ENCODE data around the gene CABP4. TPM values are rescaled to one million over a fixed set of nuclear protein-coding genes. Genes with fewer than 3 reads are reported as not detected.
A peak's percentile ranks its signal among the peaks of the same experiment; 100 is the strongest.

The CABP4 gene
- total RNA-seq, 1 experiment from 2014 or later: not detected

DNA sequence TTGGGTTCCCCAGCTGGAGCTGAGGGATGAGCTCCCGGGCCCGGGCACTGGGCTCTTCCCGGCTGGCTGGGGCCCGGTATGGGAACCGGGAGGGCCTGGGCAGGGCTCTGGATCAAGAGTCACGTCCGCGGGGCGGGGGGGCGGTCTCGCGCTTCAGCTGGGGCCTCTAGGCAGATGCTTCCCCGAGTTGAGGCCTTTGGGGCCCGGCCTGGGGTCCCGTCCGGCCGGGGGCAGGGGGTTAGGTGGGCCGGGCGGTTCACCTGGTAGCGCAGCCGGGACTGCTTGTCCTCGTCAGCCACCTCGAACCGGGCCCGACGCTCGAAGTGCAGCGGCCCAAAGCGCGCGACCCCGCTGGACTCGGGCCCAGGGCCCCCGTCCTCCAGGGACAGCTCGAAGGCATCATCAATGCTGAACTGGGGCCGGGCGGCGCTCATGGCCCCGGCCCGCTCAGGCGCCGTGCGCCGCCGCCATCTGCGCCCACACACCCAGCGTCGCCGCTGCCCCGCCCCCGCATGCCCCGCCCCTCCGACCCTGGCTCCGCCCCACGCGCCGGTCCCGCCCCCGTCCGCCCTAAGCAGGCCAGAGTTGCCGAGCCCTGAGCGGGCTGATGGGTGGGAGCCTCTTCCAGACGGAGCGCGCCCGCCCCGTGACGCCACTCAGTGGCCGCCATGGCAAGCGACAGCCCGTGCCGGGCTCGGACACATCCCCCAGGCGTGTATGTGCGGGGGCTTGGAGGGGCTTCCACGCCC lies 13.8 kb downstream of the CABP4 start, which contains the start of gene TMEM134:
Gene TMEM134, minus strand, starts transcription at position 493 of the 749 bp plus-strand sequence. Its CDS starts 59 bp downstream, at position 434.
- DNase-seq: peak; percentile 96 to 98
- TF ChIP-seq, protein P1, sequence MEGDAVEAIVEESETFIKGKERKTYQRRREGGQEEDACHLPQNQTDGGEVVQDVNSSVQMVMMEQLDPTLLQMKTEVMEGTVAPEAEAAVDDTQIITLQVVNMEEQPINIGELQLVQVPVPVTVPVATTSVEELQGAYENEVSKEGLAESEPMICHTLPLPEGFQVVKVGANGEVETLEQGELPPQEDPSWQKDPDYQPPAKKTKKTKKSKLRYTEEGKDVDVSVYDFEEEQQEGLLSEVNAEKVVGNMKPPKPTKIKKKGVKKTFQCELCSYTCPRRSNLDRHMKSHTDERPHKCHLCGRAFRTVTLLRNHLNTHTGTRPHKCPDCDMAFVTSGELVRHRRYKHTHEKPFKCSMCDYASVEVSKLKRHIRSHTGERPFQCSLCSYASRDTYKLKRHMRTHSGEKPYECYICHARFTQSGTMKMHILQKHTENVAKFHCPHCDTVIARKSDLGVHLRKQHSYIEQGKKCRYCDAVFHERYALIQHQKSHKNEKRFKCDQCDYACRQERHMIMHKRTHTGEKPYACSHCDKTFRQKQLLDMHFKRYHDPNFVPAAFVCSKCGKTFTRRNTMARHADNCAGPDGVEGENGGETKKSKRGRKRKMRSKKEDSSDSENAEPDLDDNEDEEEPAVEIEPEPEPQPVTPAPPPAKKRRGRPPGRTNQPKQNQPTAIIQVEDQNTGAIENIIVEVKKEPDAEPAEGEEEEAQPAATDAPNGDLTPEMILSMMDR (IDR thresholded peaks at IDR 0.05; ENCODE audit: insufficient read depth in 1 of 2, low read depth in 1 of 2, low read length in 1 of 2, severe bottlenecking in 1 of 2, unreplicated experiment in 1 of 2): peak; percentile 54 to 85
- Mint-ChIP-seq H3K27ac (ENCODE audit: unreplicated experiment) (peak within 1 kb of the TSS; percentile 89), H3K27me3 (ENCODE audit: insufficient read depth, unreplicated experiment) (no peaks in the 10 kb centered on the region), H3K4me1 (ENCODE audit: low read depth, unreplicated experiment) (peaks cover 20% of the 10 kb centered on the region), H3K9me3 (ENCODE audit: unreplicated experiment) (no peaks in the 10 kb centered on the region), H3K4me3 (ENCODE audit: unreplicated experiment) (peak within 1 kb of the TSS; percentile 94), H3K36me3 (ENCODE audit: insufficient read depth, unreplicated experiment) (peaks cover 22% of the 10 kb centered on the region)
- BruUV-seq (replicated peaks): no TSS peak
- intact Hi-C loops (cut with micrococcal nuclease; ENCODE audit: unreplicated experiment): loop anchor here (1.0 to 2.0 kb wide), 7 partner anchors 14 to 80 kb away; partner anchors contain the start of genes AIP, CDK2AP2, CORO1B and PPP1CA
- ChIA-PET CTCF (interaction anchor here (0.5 to 3.8 kb wide), 8 partner anchors 14 to 161 kb away, joined by 3 to 38 read pairs (median 3); partner anchors contain the start of genes AIP, GSTP1, NUDT8 and PPP1CA), POLR2A (interaction anchor here (0.6 to 1.6 kb wide), 6 partner anchors 15 to 114 kb away, joined by 3 to 9 read pairs (median 6); partner anchors contain the start of genes CORO1B and PPP1CA)
- Histone ChIP-seq H3K9me3 (no peaks in the 10 kb centered on the region), H3K27me3 (replicated peaks; ENCODE audit: control insufficient read depth, insufficient read depth, low read length) (no peaks in the 10 kb centered on the region), H3K4me3 (ENCODE audit: low read depth, low read length) (peak within 1 kb of the TSS; percentile 69), H3K4me1 (peaks cover 25% of the 10 kb centered on the region), H3K36me3 (ENCODE audit: control insufficient read depth, insufficient read depth, low read length) (no peaks in the 10 kb centered on the region)

DNA sequence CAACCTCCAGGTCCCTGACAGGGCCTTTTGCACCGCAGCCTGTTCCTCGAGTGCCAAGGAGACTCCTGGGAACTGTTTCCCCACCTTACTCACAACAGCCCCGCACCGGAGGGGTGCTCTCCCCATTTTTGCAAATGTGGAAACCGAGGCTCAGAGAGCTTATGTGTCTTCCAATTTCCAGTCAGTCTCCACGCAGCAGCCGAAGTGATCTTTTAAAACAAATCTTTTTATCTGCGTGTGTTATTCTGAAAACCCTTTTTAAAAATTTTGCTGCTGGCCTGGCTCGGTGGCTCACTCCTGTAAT lies 14.3 kb downstream of the CABP4 start:
- Histone ChIP-seq H3K36me3 (ENCODE audit: control insufficient read depth, insufficient read depth, low read length) (no peaks in the 10 kb centered on the region), H3K4me3 (ENCODE audit: low read depth, low read length) (peak overlapping the region; percentile 69), H3K9me3 (no peaks in the 10 kb centered on the region), H3K27me3 (replicated peaks; ENCODE audit: control insufficient read depth, insufficient read depth, low read length) (no peaks in the 10 kb centered on the region), H3K4me1 (peaks cover 20% of the 10 kb centered on the region)
- Mint-ChIP-seq H3K27ac (ENCODE audit: unreplicated experiment) (peak overlapping the region; percentile 40), H3K4me1 (ENCODE audit: low read depth, unreplicated experiment) (peaks cover 20% of the 10 kb centered on the region), H3K36me3 (ENCODE audit: insufficient read depth, unreplicated experiment) (peaks cover 18% of the 10 kb centered on the region), H3K9me3 (ENCODE audit: unreplicated experiment) (no peaks in the 10 kb centered on the region), H3K27me3 (ENCODE audit: insufficient read depth, unreplicated experiment) (no peaks in the 10 kb centered on the region), H3K4me3 (ENCODE audit: unreplicated experiment) (peak overlapping the region; percentile 94)
- no TSS peak for BruUV-seq (replicated peaks)
- POLR2A ChIA-PET: interaction anchor here (1.4 kb wide), 1 partner anchor 15 kb away, joined by 3 read pairs; no protein-coding TSS in a partner anchor
- no peak for DNase-seq
- CTCF ChIA-PET: interaction anchor here (0.6 to 3.8 kb wide), 4 partner anchors 30 to 138 kb away, joined by 3 to 38 read pairs (median 4); partner anchors contain the start of genes GSTP1 and PPP1CA
- TF ChIP-seq, protein P1 (IDR thresholded peaks at IDR 0.05; ENCODE audit: insufficient read depth in 1 of 2, low read depth in 1 of 2, low read length in 1 of 2, severe bottlenecking in 1 of 2, unreplicated experiment in 1 of 2): no peak
- intact Hi-C loops (cut with micrococcal nuclease; ENCODE audit: unreplicated experiment): loop anchor here (1.0 to 2.0 kb wide), 7 partner anchors 14 to 80 kb away; partner anchors contain the start of genes AIP, CDK2AP2, CORO1B and PPP1CA

DNA sequence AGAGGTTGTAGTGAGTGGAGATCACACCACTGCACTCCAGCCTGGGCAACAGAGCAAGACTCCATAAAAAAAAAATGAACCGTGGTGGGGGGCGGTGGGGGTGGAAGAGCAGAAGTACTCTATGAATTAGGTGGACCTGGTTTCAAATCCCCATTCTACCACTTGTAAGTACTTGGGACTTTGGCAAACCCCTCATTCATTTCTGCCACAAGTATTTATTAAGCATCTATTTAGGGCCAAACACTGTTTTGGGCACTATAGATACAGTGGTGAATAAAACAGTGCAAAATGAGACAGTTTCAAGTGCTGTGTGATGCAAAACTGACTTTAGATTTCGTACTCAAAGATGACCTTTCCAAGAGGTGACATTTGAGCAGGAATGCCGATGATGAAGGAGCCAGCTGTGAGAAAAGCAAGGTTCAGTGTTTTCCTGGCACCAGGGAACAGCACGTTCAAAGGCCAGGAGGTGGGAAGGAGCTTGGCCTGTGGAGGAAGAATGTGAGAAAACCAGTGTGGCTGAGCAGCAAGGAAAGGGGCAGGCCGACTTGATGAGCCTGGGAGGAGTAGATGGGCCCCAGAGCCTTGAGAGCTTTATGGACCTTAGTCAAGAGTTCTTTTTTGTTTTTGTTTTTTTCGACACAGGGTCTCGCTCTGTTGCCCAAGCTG lies 15.3 kb downstream of the CABP4 start:
- Histone ChIP-seq H3K36me3 (ENCODE audit: control insufficient read depth, insufficient read depth, low read length) (no peaks in the 10 kb centered on the region), H3K4me1 (peaks cover 16% of the 10 kb centered on the region), H3K9me3 (no peaks in the 10 kb centered on the region), H3K4me3 (ENCODE audit: low read depth, low read length) (no peak overlapping the region), H3K27me3 (replicated peaks; ENCODE audit: control insufficient read depth, insufficient read depth, low read length) (no peaks in the 10 kb centered on the region)
- H3K36me3 Mint-ChIP-seq (ENCODE audit: insufficient read depth, unreplicated experiment): peaks cover 13% of the 10 kb centered on the region
- CTCF ChIA-PET: interaction anchor here (3.8 kb wide), 1 partner anchor 69 kb away, joined by 38 read pairs; the partner anchor contains the start of gene PPP1CA
- no peaks in the 10 kb centered on the region for H3K27me3 Mint-ChIP-seq (ENCODE audit: insufficient read depth, unreplicated experiment)
- H3K27ac Mint-ChIP-seq (ENCODE audit: unreplicated experiment): no peak overlapping the region
- POLR2A ChIA-PET: no interaction called here
- BruUV-seq (replicated peaks): no TSS peak
- intact Hi-C loops (cut with micrococcal nuclease; ENCODE audit: unreplicated experiment): no loop called here
- peak overlapping the region; percentile 94 for H3K4me3 Mint-ChIP-seq (ENCODE audit: unreplicated experiment)
- peaks cover 14% of the 10 kb centered on the region for H3K4me1 Mint-ChIP-seq (ENCODE audit: low read depth, unreplicated experiment)
- no peaks in the 10 kb centered on the region for H3K9me3 Mint-ChIP-seq (ENCODE audit: unreplicated experiment)
- no peak for DNase-seq
- TF ChIP-seq, protein P1 (IDR thresholded peaks at IDR 0.05; ENCODE audit: insufficient read depth in 1 of 2, low read depth in 1 of 2, low read length in 1 of 2, severe bottlenecking in 1 of 2, unreplicated experiment in 1 of 2): no peak
